Measurements from ENCODE around the gene SLC43A1.
"Not testable (repeated sequence)": the region's sequence is repeated elsewhere in the genome, so short reads cannot be mapped to it uniquely, and the experiment has no call there.

Gene SLC43A1

DNA sequence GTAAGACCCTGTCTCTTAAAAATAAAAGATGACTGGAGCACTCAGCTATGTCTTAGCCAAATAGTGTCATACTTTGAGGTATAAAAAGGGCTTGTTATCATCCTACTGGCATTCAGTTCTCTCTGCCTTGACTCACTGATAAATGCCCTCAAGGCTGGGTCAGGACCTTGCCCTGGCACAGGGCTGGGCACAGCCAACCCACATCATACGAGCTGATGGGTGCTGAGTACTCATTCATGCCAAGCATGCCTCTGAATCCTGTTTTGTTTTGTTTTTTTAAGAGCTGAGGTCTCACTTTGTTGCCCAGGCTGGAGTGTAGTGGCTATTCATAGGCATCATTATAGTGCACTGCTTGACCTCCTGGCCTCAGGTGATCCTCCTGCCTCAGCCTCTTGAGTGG, 23.8 kb upstream of the SLC43A1 start:
- H3K36me3 ChIP-seq (ENCODE audit: insufficient read depth), result no peaks in the 10 kb centered on the region
- no peaks in the 10 kb centered on the region for H3K4me1 ChIP-seq (ENCODE audit: low read depth, poor library complexity, severe bottlenecking)
- H3K4me3 ChIP-seq (IDR thresholded peaks at IDR 0.05; ENCODE audit: insufficient read depth, low read depth, low read length), result no peak overlapping the region
- TF ChIP-seq, protein P1, sequence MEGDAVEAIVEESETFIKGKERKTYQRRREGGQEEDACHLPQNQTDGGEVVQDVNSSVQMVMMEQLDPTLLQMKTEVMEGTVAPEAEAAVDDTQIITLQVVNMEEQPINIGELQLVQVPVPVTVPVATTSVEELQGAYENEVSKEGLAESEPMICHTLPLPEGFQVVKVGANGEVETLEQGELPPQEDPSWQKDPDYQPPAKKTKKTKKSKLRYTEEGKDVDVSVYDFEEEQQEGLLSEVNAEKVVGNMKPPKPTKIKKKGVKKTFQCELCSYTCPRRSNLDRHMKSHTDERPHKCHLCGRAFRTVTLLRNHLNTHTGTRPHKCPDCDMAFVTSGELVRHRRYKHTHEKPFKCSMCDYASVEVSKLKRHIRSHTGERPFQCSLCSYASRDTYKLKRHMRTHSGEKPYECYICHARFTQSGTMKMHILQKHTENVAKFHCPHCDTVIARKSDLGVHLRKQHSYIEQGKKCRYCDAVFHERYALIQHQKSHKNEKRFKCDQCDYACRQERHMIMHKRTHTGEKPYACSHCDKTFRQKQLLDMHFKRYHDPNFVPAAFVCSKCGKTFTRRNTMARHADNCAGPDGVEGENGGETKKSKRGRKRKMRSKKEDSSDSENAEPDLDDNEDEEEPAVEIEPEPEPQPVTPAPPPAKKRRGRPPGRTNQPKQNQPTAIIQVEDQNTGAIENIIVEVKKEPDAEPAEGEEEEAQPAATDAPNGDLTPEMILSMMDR (conservative IDR thresholded peaks at IDR 0.05; ENCODE audit: low read depth, low read length), result no peak
- no peaks in the 10 kb centered on the region for H4K20me1 ChIP-seq (ENCODE audit: insufficient read depth)
- H3K79me2 ChIP-seq (ENCODE audit: insufficient read depth, low read depth), result no peaks in the 10 kb centered on the region
- H3K27me3 ChIP-seq (ENCODE audit: insufficient read depth, low read depth), result no peaks in the 10 kb centered on the region
- H3K27ac ChIP-seq, result no peak overlapping the region
- H3K9ac ChIP-seq, result no peak overlapping the region
- H2AFZ ChIP-seq (ENCODE audit: low read depth), result no peak overlapping the region
- no peak overlapping the region for H3K4me2 ChIP-seq

DNA sequence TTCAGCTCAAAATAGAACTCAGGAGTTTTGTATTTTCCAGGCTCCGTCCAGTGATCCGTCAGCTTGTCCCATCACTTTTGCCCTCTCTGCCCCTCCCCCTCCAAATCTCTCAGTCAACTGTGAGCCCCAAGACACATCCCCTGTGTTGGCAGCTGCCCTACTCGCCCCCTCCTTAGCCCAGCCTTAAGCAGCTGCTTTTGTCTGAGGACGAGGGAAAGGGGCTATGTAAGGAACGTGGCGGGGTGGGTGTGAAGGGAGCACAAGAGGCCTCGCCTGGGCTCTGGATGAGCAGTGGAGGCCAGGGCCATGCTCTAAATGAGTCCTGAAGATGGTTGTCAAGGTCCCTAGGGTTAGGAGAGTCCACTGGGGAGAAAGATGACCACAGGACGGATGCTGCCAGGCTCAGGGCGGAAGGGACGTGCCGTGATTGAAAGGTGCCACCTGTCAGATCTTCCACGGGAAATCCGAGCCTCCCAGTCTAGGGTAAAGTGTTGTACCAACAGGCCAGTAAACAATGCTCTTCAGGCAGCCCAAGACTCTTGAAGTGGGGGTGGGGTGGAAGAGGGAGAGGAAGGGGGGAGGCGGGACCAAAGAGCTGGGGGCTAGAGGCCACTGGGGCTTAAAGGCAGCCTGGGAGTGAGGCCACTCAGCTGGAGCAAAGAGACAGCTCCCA, 21.6 kb upstream of the SLC43A1 start, which contains the start of gene SMTNL1:
Gene SMTNL1, plus strand, starts transcription at position 649 of the 673 bp plus-strand sequence. CDS start 5,048 bp downstream, outside the sequence.
- Histone ChIP-seq H3K4me1 (ENCODE audit: low read depth, poor library complexity, severe bottlenecking) (peaks cover under 1% of the 10 kb centered on the region), H3K36me3 (ENCODE audit: insufficient read depth) (no peaks in the 10 kb centered on the region), H3K9ac (no peak within 1 kb of the TSS), H3K27ac (no peak within 1 kb of the TSS), H3K79me2 (ENCODE audit: insufficient read depth, low read depth) (no peaks in the 10 kb centered on the region), H2AFZ (ENCODE audit: low read depth) (no peak within 1 kb of the TSS), H3K27me3 (ENCODE audit: insufficient read depth, low read depth) (no peaks in the 10 kb centered on the region), H3K4me3 (IDR thresholded peaks at IDR 0.05; ENCODE audit: insufficient read depth, low read depth, low read length) (no peak within 1 kb of the TSS), H4K20me1 (ENCODE audit: insufficient read depth) (no peaks in the 10 kb centered on the region), H3K4me2 (no peak within 1 kb of the TSS)
- TF ChIP-seq, protein P1 (conservative IDR thresholded peaks at IDR 0.05; ENCODE audit: low read depth, low read length), result no peak

DNA sequence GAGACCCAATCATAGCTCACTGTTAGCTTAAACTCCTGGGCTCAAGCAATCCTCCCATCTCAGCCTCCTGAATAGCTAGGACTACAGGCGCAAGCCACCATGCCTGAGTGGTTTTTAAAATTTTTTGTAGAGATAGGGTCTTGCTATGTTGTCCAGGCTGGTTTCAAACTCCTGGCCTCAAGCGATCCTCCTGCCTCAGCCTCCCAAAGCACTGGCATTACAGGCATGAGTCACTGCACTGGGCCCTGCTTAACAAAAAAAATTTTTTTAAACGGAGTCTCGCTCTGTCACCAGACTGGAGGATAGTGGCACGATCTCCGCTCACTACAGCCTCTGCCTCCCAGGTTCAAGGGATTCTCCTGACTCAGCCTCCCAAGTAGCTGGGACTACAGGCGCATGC, 18.9 kb upstream of the SLC43A1 start:
- H3K27ac ChIP-seq; H3K27me3 ChIP-seq (ENCODE audit: insufficient read depth, low read depth); H3K4me2 ChIP-seq; H3K9ac ChIP-seq; H2AFZ ChIP-seq (ENCODE audit: low read depth); H3K36me3 ChIP-seq (ENCODE audit: insufficient read depth); H3K4me3 ChIP-seq (IDR thresholded peaks at IDR 0.05; ENCODE audit: insufficient read depth, low read depth, low read length); H4K20me1 ChIP-seq (ENCODE audit: insufficient read depth): not testable (repeated sequence)
- Histone ChIP-seq H3K79me2 (ENCODE audit: insufficient read depth, low read depth) (peaks cover 11% of the 10 kb centered on the region), H3K4me1 (ENCODE audit: low read depth, poor library complexity, severe bottlenecking) (peaks cover 12% of the 10 kb centered on the region)

DNA sequence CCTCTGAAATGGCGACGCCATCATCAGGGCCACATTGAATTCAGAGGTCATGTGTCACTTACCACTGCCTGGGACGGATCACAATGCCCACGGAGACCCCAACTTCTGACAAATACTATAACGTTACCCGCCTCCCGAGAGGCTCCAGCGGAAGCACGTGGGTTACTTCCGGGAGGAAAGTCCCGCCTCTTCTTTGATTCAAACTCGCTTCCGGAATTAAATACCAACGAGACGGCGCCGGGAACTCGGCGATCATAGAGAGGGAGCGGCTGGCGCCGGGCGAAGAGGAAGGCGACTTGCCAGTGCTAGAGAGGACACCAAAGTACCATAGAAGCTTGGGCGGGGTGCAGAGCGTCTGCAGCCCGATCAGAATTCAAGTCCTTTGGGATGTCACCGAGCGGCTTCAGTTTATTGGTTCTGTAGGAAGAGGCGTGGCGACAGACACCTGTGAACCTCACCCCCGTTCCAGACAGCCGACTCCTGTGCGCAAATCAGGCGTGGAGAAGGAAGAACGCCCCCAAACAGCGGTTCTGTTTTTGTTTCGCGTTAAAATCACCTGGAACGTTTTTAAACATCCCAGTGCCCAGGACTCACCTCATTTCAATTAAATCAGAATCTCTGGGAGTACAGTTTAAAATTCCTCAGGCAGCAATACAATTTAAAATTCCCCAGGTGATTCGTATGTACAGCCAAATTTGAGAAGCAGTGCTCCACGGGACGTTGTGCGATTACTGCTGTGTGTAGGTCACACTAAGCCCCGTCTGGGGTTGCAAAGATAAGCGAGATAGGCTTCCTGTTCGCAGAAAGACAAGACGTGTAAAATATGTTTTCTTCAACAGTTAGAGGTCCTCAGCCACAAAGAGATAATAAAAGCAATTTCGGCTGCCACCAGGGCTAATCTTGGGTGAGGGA, 15.3 kb upstream of the SLC43A1 start, which contains the start of gene TIMM10:
Gene TIMM10, minus strand, starts transcription at position 159 of the 912 bp plus-strand sequence. CDS start 565 bp downstream, outside the sequence.
- no peaks in the 10 kb centered on the region for H3K36me3 ChIP-seq (ENCODE audit: insufficient read depth)
- peak within 1 kb of the TSS; percentile 95 for H3K4me2 ChIP-seq
- TF ChIP-seq, protein P1 (conservative IDR thresholded peaks at IDR 0.05; ENCODE audit: low read depth, low read length), result no peak
- peak within 1 kb of the TSS; percentile 44; the same call in 1 of the 2 replicates for H3K27ac ChIP-seq
- no peaks in the 10 kb centered on the region for H4K20me1 ChIP-seq (ENCODE audit: insufficient read depth)
- peak within 1 kb of the TSS; percentile 78 for H3K9ac ChIP-seq
- H3K27me3 ChIP-seq (ENCODE audit: insufficient read depth, low read depth), result no peaks in the 10 kb centered on the region
- H2AFZ ChIP-seq (ENCODE audit: low read depth), result peak within 1 kb of the TSS; percentile 96
- H3K4me1 ChIP-seq (ENCODE audit: low read depth, poor library complexity, severe bottlenecking), result peaks cover 26% of the 10 kb centered on the region
- peaks cover 19% of the 10 kb centered on the region for H3K79me2 ChIP-seq (ENCODE audit: insufficient read depth, low read depth)
- no peak within 1 kb of the TSS for H3K4me3 ChIP-seq (IDR thresholded peaks at IDR 0.05; ENCODE audit: insufficient read depth, low read depth, low read length)
